Endodermal cell (in vitro differentiated cells): ENCODE results near the gene THOP1. TPM values are rescaled to one million over a fixed set of nuclear protein-coding genes. Genes with fewer than 3 reads are reported as not detected.

Source experiments
- DNase-seq: peaks from one replicate; pipeline ENCODE4 v3.0.0-alpha.2; 2017
- H3K27ac ChIP-seq: 2 replicates; pipeline ENCODE4 v1.5.1; 2013; ENCODE audit warnings: mild to moderate bottlenecking, low read depth, low read length, moderate library complexity
- H3K27me3 ChIP-seq: 2 replicates; pipeline ENCODE4 v1.6.1; 2013; ENCODE audit warnings: mild to moderate bottlenecking, low read length, moderate library complexity; ENCODE audit not compliant: insufficient read depth, control insufficient read depth, poor library complexity, severe bottlenecking
- H3K36me3 ChIP-seq: 2 replicates; pipeline ENCODE4 v1.7.0; 2013; ENCODE audit warnings: mild to moderate bottlenecking, low read length, moderate library complexity; ENCODE audit not compliant: control insufficient read depth, insufficient read depth
- H3K4me1 ChIP-seq: one replicate; pipeline ENCODE4 v1.7.0; 2013; ENCODE audit warnings: low read length; ENCODE audit not compliant: control insufficient read depth, insufficient read depth
- H3K4me3 ChIP-seq: 2 replicates; pipeline ENCODE4 v1.5.1; 2013; ENCODE audit warnings: mild to moderate bottlenecking, low read length, moderate library complexity
- H3K9ac ChIP-seq: 2 replicates; pipeline ENCODE4 v1.6.1; 2013; ENCODE audit warnings: mild to moderate bottlenecking, low read length, moderate library complexity; ENCODE audit not compliant: poor library complexity, severe bottlenecking; ENCODE audit errors: extremely low read depth
- H3K9me3 ChIP-seq: 2 replicates; pipeline ENCODE4 v1.6.1; 2013; ENCODE audit warnings: mild to moderate bottlenecking, low read length, moderate library complexity; ENCODE audit not compliant: control insufficient read depth
- H3K27ac Mint-ChIP-seq: 2 replicates; pipeline ENCODE4 v1.8.0; 2020; ENCODE audit warnings: mixed read lengths
- H3K27me3 Mint-ChIP-seq: 2 replicates; pipeline ENCODE4 v1.8.0; 2021; ENCODE audit warnings: mild to moderate bottlenecking, mixed read lengths; ENCODE audit not compliant: insufficient read depth
- H3K36me3 Mint-ChIP-seq: 2 replicates; pipeline ENCODE4 v1.8.0; 2020; ENCODE audit warnings: low read depth, mixed read lengths
- H3K4me1 Mint-ChIP-seq: 2 replicates; pipeline ENCODE4 v1.8.0; 2020; ENCODE audit warnings: mixed read lengths
- H3K4me3 Mint-ChIP-seq: 2 replicates; pipeline ENCODE4 v1.8.0; 2020; ENCODE audit warnings: mild to moderate bottlenecking, moderate library complexity, mixed read lengths
- H3K9me3 Mint-ChIP-seq: 2 replicates; pipeline ENCODE4 v1.8.0; 2020; ENCODE audit warnings: mild to moderate bottlenecking, mixed read lengths
- WGBS, 2 experiments: methylation state at CpG; one replicate each; pipeline versions ENCODE4 v1.1.5 to v1.1.7; 2013; ENCODE audit warnings: missing lambda C conversion rate in 2 of 2, mixed read lengths in 1 of 2; ENCODE audit not compliant: insufficient coverage in 1 of 2, insufficient read length in 1 of 2; 5-methylcytosine and 5-hydroxymethylcytosine counted together
- total RNA-seq, 2 donors: library from RNA; stranded (reverse); fragmentation: NEBNext Ultra II Directional in 1 of 2; extraction: Animal tissue kit (Norgen Biotek cat#: 25700) in 1 of 2; gene quantifications; 2 replicates in 1 of 2; 3 replicates in 1 of 2; pipeline ENCODE4 v1.2.1, GENCODE V29; 2021
- TF ChIP-seq, protein P1 (sequence below): fragments of 200-600 bp; sonication (generic); conservative IDR thresholded peaks from 2 replicates; pipeline ENCODE4 v1.5.0; 2021; ENCODE audit warnings: antibody characterized with exemption, mild to moderate bottlenecking

The THOP1 gene
- total RNA-seq, 2 donors from 2014 or later, result 130 to 170 TPM

DNA sequence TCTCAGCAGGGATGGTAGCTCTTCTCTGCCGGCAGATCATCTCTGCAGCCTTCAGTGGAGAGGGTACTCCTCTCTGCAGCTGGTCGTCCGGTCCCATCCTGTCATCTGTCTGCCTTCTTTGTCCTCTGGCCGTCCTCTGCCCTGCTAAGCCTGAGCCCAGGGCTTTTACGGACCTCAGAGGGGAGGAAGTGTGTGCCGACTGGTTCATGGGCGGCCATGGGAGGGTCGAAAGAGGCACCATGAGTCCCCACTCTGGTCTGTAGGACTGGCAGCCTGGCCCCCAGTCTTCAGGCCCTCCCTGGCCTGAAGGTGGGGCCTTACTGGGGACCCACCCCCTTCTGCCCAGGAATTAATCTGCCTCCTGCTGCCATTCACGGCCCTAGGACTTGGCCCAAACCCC is 38.3 kb downstream of the THOP1 start:
- no peaks in the 10 kb centered on the region for H3K4me1 Mint-ChIP-seq
- H3K9me3 ChIP-seq, result peaks cover 18% of the 10 kb centered on the region
- peaks cover 13% of the 10 kb centered on the region for H3K36me3 ChIP-seq
- no peak overlapping the region for H3K4me3 Mint-ChIP-seq
- H3K4me3 ChIP-seq, result no peak overlapping the region
- 86 to 89% methylated on average over 7 to 9 of the region's 9 CpGs for WGBS, 2 experiments
- no peaks in the 10 kb centered on the region for H3K27me3 Mint-ChIP-seq
- TF ChIP-seq, protein P1, sequence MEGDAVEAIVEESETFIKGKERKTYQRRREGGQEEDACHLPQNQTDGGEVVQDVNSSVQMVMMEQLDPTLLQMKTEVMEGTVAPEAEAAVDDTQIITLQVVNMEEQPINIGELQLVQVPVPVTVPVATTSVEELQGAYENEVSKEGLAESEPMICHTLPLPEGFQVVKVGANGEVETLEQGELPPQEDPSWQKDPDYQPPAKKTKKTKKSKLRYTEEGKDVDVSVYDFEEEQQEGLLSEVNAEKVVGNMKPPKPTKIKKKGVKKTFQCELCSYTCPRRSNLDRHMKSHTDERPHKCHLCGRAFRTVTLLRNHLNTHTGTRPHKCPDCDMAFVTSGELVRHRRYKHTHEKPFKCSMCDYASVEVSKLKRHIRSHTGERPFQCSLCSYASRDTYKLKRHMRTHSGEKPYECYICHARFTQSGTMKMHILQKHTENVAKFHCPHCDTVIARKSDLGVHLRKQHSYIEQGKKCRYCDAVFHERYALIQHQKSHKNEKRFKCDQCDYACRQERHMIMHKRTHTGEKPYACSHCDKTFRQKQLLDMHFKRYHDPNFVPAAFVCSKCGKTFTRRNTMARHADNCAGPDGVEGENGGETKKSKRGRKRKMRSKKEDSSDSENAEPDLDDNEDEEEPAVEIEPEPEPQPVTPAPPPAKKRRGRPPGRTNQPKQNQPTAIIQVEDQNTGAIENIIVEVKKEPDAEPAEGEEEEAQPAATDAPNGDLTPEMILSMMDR, result no peak
- H3K9ac ChIP-seq, result no peak overlapping the region
- H3K9me3 Mint-ChIP-seq, result peaks cover 22% of the 10 kb centered on the region
- H3K36me3 Mint-ChIP-seq, result peaks cover 50% of the 10 kb centered on the region
- no peaks in the 10 kb centered on the region for H3K4me1 ChIP-seq
- no peaks in the 10 kb centered on the region for H3K27me3 ChIP-seq
- H3K27ac Mint-ChIP-seq, result no peak overlapping the region
- no peak overlapping the region for H3K27ac ChIP-seq
- DNase-seq, result no peak

GRCh38 chr19:2824129-2824528 is 38.8 kb downstream of the THOP1 start:
- no peak overlapping the region for H3K9ac ChIP-seq
- H3K4me3 ChIP-seq, result no peak overlapping the region
- peaks cover 23% of the 10 kb centered on the region for H3K9me3 ChIP-seq
- no peaks in the 10 kb centered on the region for H3K4me1 ChIP-seq
- no peak overlapping the region for H3K27ac ChIP-seq
- Mint-ChIP-seq H3K36me3 (peaks cover 55% of the 10 kb centered on the region), H3K9me3 (peaks cover 27% of the 10 kb centered on the region), H3K4me3 (no peak overlapping the region), H3K27me3 (no peaks in the 10 kb centered on the region), H3K27ac (no peak overlapping the region), H3K4me1 (no peaks in the 10 kb centered on the region)
- no peak for DNase-seq
- peaks cover 13% of the 10 kb centered on the region for H3K36me3 ChIP-seq
- WGBS, 2 experiments, result 76 to 85% methylated on average over 8 of the region's 8 CpGs
- TF ChIP-seq, protein P1, result no peak
- no peaks in the 10 kb centered on the region for H3K27me3 ChIP-seq

- H3K9ac ChIP-seq, result no peak overlapping the region
- DNase-seq, result no peak
- H3K9me3 Mint-ChIP-seq, result peaks cover 53% of the 10 kb centered on the region
Observed at GRCh38 chr19:2827022-2827421, 41.7 kb downstream of the THOP1 start.

More at GRCh38 chr19:2827022-2827421, 41.7 kb downstream of the THOP1 start:
- Mint-ChIP-seq H3K4me1 (no peaks in the 10 kb centered on the region), H3K4me3 (no peak overlapping the region), H3K27me3 (no peaks in the 10 kb centered on the region), H3K27ac (no peak overlapping the region), H3K36me3 (peaks cover 77% of the 10 kb centered on the region)
- no peak overlapping the region for H3K4me3 ChIP-seq
- no peak overlapping the region for H3K27ac ChIP-seq
- TF ChIP-seq, protein P1, result no peak
- no peaks in the 10 kb centered on the region for H3K27me3 ChIP-seq
- no peaks in the 10 kb centered on the region for H3K4me1 ChIP-seq
- peaks cover 41% of the 10 kb centered on the region for H3K9me3 ChIP-seq
- WGBS, 2 experiments, result 93 to 100% methylated on average over 1 to 2 of the region's 2 CpGs
- peaks cover 13% of the 10 kb centered on the region for H3K36me3 ChIP-seq
